ENCODE results near the gene NTSR2. TPM values are rescaled to one million over a fixed set of nuclear protein-coding genes. Genes with fewer than 3 reads are reported as not detected.

The NTSR2 gene
- total RNA-seq, 2 experiments from 2014 or later = not detected

GRCh38 chr2:11634584-11634983, 35.4 kb downstream of the NTSR2 start:
- Mint-ChIP-seq H3K36me3 (no peaks in the 10 kb centered on the region), H3K9me3 (ENCODE audit: low read depth) (no peaks in the 10 kb centered on the region), H3K4me3 (no peak overlapping the region), H3K4me1 (no peaks in the 10 kb centered on the region), H3K27me3 (no peaks in the 10 kb centered on the region), H3K27ac (no peak overlapping the region)
- CTCF ChIA-PET = no interaction called here
- no peak for ATAC-seq
- no peak for DNase-seq

GRCh38 chr2:11633923-11634478, 36.0 kb downstream of the NTSR2 start:
- CTCF ChIA-PET = no interaction called here
- ATAC-seq (no peak), DNase-seq (no peak)
- no peaks in the 10 kb centered on the region for H3K4me1 Mint-ChIP-seq
- no peak overlapping the region for H3K4me3 Mint-ChIP-seq
- no peaks in the 10 kb centered on the region for H3K36me3 Mint-ChIP-seq
- H3K9me3 Mint-ChIP-seq (ENCODE audit: low read depth) = no peaks in the 10 kb centered on the region
- H3K27ac Mint-ChIP-seq = no peak overlapping the region
- no peaks in the 10 kb centered on the region for H3K27me3 Mint-ChIP-seq

- Mint-ChIP-seq H3K27me3 (no peaks in the 10 kb centered on the region), H3K4me3 (no peak overlapping the region), H3K36me3 (no peaks in the 10 kb centered on the region), H3K27ac (no peak overlapping the region), H3K9me3 (ENCODE audit: low read depth) (no peaks in the 10 kb centered on the region), H3K4me1 (no peaks in the 10 kb centered on the region)
- no peak for DNase-seq
- ATAC-seq = no peak
- CTCF ChIA-PET = no interaction called here
Observed at GRCh38 chr2:11631462-11631861, 38.5 kb downstream of the NTSR2 start.

GRCh38 chr2:11630855-11631254, 39.1 kb downstream of the NTSR2 start:
- Mint-ChIP-seq H3K4me1 (no peaks in the 10 kb centered on the region), H3K4me3 (no peak overlapping the region), H3K36me3 (no peaks in the 10 kb centered on the region), H3K27me3 (no peaks in the 10 kb centered on the region), H3K9me3 (ENCODE audit: low read depth) (no peaks in the 10 kb centered on the region), H3K27ac (no peak overlapping the region)
- ATAC-seq (no peak), DNase-seq (no peak)
- CTCF ChIA-PET = no interaction called here

- no peak for ATAC-seq
- no peaks in the 10 kb centered on the region for H3K4me1 Mint-ChIP-seq
- no peak for DNase-seq
- CTCF ChIA-PET = no interaction called here
- no peak overlapping the region for H3K27ac Mint-ChIP-seq
- no peak overlapping the region for H3K4me3 Mint-ChIP-seq
- H3K36me3 Mint-ChIP-seq = no peaks in the 10 kb centered on the region
- H3K27me3 Mint-ChIP-seq = no peaks in the 10 kb centered on the region
- H3K9me3 Mint-ChIP-seq (ENCODE audit: low read depth) = no peaks in the 10 kb centered on the region
Observed at GRCh38 chr2:11629851-11630250, 40.1 kb downstream of the NTSR2 start.

- Mint-ChIP-seq H3K9me3 (ENCODE audit: low read depth) (no peaks in the 10 kb centered on the region), H3K4me3 (no peak overlapping the region), H3K36me3 (no peaks in the 10 kb centered on the region), H3K4me1 (no peaks in the 10 kb centered on the region), H3K27me3 (no peaks in the 10 kb centered on the region), H3K27ac (no peak overlapping the region)
- no peak for ATAC-seq
- DNase-seq = no peak
- CTCF ChIA-PET = no interaction called here
Observed at GRCh38 chr2:11629215-11629614, 40.8 kb downstream of the NTSR2 start.

GRCh38 chr2:11628675-11629074, 41.3 kb downstream of the NTSR2 start:
- Mint-ChIP-seq H3K4me1 (no peaks in the 10 kb centered on the region), H3K9me3 (ENCODE audit: low read depth) (no peaks in the 10 kb centered on the region), H3K4me3 (no peak overlapping the region), H3K27ac (no peak overlapping the region), H3K36me3 (no peaks in the 10 kb centered on the region), H3K27me3 (no peaks in the 10 kb centered on the region)
- ATAC-seq = no peak
- CTCF ChIA-PET = no interaction called here
- DNase-seq = no peak

GRCh38 chr2:11625671-11626070, 44.3 kb downstream of the NTSR2 start:
- H3K4me3 Mint-ChIP-seq = no peak overlapping the region
- no peak for ATAC-seq
- DNase-seq = no peak
- CTCF ChIA-PET = no interaction called here
- no peaks in the 10 kb centered on the region for H3K27me3 Mint-ChIP-seq
- no peak overlapping the region for H3K27ac Mint-ChIP-seq
- H3K4me1 Mint-ChIP-seq = no peaks in the 10 kb centered on the region
- H3K9me3 Mint-ChIP-seq (ENCODE audit: low read depth) = no peaks in the 10 kb centered on the region
- no peaks in the 10 kb centered on the region for H3K36me3 Mint-ChIP-seq

GRCh38 chr2:11624893-11625292, 45.1 kb downstream of the NTSR2 start:
- no peaks in the 10 kb centered on the region for H3K36me3 Mint-ChIP-seq
- no peak for ATAC-seq
- H3K27ac Mint-ChIP-seq = no peak overlapping the region
- H3K9me3 Mint-ChIP-seq (ENCODE audit: low read depth) = no peaks in the 10 kb centered on the region
- H3K27me3 Mint-ChIP-seq = no peaks in the 10 kb centered on the region
- no peak overlapping the region for H3K4me3 Mint-ChIP-seq
- DNase-seq = no peak
- H3K4me1 Mint-ChIP-seq = no peaks in the 10 kb centered on the region
- CTCF ChIA-PET = no interaction called here

- Mint-ChIP-seq H3K4me1 (no peaks in the 10 kb centered on the region), H3K36me3 (no peaks in the 10 kb centered on the region), H3K27ac (no peak overlapping the region), H3K9me3 (ENCODE audit: low read depth) (no peaks in the 10 kb centered on the region), H3K27me3 (no peaks in the 10 kb centered on the region), H3K4me3 (no peak overlapping the region)
- CTCF ChIA-PET = no interaction called here
- DNase-seq (no peak), ATAC-seq (no peak)
Observed at GRCh38 chr2:11622611-11623010, 47.4 kb downstream of the NTSR2 start.

GRCh38 chr2:11621410-11621809, 48.6 kb downstream of the NTSR2 start:
- no peak for ATAC-seq

GRCh38 chr2:11618708-11619062, 51.3 kb downstream of the NTSR2 start:
- H3K36me3 Mint-ChIP-seq = no peaks in the 10 kb centered on the region
- no peak for ATAC-seq
- no peaks in the 10 kb centered on the region for H3K9me3 Mint-ChIP-seq (ENCODE audit: low read depth)
- CTCF ChIA-PET = no interaction called here
- H3K27me3 Mint-ChIP-seq = no peaks in the 10 kb centered on the region
- H3K4me3 Mint-ChIP-seq = no peak overlapping the region
- no peaks in the 10 kb centered on the region for H3K4me1 Mint-ChIP-seq
- no peak overlapping the region for H3K27ac Mint-ChIP-seq
- no peak for DNase-seq

More at GRCh38 chr2:11621410-11621809, 48.6 kb downstream of the NTSR2 start:
- CTCF ChIA-PET = no interaction called here
- H3K4me3 Mint-ChIP-seq = no peak overlapping the region
- H3K9me3 Mint-ChIP-seq (ENCODE audit: low read depth) = no peaks in the 10 kb centered on the region
- H3K27me3 Mint-ChIP-seq = no peaks in the 10 kb centered on the region
- DNase-seq = no peak
- no peaks in the 10 kb centered on the region for H3K4me1 Mint-ChIP-seq
- no peak overlapping the region for H3K27ac Mint-ChIP-seq
- H3K36me3 Mint-ChIP-seq = no peaks in the 10 kb centered on the region

GRCh38 chr2:11617984-11618707, 51.8 kb downstream of the NTSR2 start:
- ATAC-seq (no peak), DNase-seq (no peak)
- Mint-ChIP-seq H3K27me3 (no peaks in the 10 kb centered on the region), H3K36me3 (no peaks in the 10 kb centered on the region), H3K9me3 (ENCODE audit: low read depth) (no peaks in the 10 kb centered on the region), H3K4me1 (no peaks in the 10 kb centered on the region), H3K4me3 (no peak overlapping the region), H3K27ac (no peak overlapping the region)
- CTCF ChIA-PET = no interaction called here

- no peak overlapping the region for H3K27ac Mint-ChIP-seq
- H3K9me3 Mint-ChIP-seq (ENCODE audit: low read depth) = no peaks in the 10 kb centered on the region
- H3K36me3 Mint-ChIP-seq = no peaks in the 10 kb centered on the region
- DNase-seq (no peak), ATAC-seq (no peak)
- no peaks in the 10 kb centered on the region for H3K27me3 Mint-ChIP-seq
- no peak overlapping the region for H3K4me3 Mint-ChIP-seq
- CTCF ChIA-PET = no interaction called here
- H3K4me1 Mint-ChIP-seq = no peaks in the 10 kb centered on the region
Observed at GRCh38 chr2:11617527-11617926, 52.5 kb downstream of the NTSR2 start.
